ENCODE data around the gene SLC1A7.

Gene SLC1A7

DNA sequence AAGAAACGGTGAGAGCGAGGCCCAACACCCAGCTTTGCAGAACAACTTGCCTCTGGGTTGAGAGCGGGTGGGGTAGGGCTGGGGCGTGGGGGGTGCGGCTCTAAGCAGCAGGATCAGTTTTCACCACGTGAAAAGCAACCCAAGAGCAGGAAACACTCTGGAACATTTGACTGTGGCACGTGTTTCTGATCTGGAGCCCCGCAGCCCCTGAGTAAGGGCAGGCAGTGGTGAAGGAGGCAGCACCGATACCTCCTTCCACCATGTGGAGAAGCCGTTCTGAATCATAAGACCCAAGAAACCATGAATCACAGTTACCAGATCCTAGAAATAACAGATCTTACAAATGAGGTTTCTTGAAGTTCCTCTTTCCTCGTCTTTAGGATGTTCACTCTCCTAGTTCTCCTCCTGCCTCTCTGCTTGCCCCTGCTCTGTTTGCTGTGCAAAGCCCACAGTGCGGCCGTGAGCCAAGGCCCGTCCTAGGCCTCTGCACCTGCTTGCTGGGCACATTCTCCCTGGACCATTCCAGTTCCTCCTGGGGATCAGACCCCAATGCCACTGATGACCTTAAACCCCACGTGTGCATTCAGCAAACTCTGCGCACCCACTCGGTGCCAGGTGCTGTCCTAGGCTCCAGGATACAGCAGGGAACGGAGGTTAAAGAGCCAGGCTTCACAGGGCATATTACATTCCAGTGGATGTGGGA lies 31.9 kb downstream of the SLC1A7 start:
- no peaks in the 10 kb centered on the region for H3K27me3 ChIP-seq
- H3K36me3 ChIP-seq: no peaks in the 10 kb centered on the region
- H3K4me3 ChIP-seq: peak overlapping the region in 1 of 10 experiments; percentile 1; a peak in 1 of 20 replicates
- peaks cover 0 to 35% (median 21%) of the 10 kb centered on the region in 10 experiments; a peak in 15 of 20 replicates for H3K4me1 ChIP-seq
- H3K27ac ChIP-seq: peak overlapping the region in 7 of 11 experiments; percentile 21 to 83 (median 61); a peak in 13 of 22 replicates
- peaks cover 0 to 9% (median 0%) of the 10 kb centered on the region in 11 experiments; a peak in 5 of 22 replicates for H3K9me3 ChIP-seq (replicated peaks in 1 of 11)
- peak overlapping the region in 4 of 11 experiments; percentile 32 to 65 (median 44); a peak in 6 of 22 replicates for H3K9ac ChIP-seq
- H3K4me2 ChIP-seq: peak overlapping the region in 9 of 11 experiments; percentile 10 to 91 (median 74); a peak in 14 of 22 replicates
- no peaks in the 10 kb centered on the region for H4K20me1 ChIP-seq
- no peak for TF ChIP-seq Cebpa-rat (IDR thresholded peaks at IDR 0.05)

DNA sequence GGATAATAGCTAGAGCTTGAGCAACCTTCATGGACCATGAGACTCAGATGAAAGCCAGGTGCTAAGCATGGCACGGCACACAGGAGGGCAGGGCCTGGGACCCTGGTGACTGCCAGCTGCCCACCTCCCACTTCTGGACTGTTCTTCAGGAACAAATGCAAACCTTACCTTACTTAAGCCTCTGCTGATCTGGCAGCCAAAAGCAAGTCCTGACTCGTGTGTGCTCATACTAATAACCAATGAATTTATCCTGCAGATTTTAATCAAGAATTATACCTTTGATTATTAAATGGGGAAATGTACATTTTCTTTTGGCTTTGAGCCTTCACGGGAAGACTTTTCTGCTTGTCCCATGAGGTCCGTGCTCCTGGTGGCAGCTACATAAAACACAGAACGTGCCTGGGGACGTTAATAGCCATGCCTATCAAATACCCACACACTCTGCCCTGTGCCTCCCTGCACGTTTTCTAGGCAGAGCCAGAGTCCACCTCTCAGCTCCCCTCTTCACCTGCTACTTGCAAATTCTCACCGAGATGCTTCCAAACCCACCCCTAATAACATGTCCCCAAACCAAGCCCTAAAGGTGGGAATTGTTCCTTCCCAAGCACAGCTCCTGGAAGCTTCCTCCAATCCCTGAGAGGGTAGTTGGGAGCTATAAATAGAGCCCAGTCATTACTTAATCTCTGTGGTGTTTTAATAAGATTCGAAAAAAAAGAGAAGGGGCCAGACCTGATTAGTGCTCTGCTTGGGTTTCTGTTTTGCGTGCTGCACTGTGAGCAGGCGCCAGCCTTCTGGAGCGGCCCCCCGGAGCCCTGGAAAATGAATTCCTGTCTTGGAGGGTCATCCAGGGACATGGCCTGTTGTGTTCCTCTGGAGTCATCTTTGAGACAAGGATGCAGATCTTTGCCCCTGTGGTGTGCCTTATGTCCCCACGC lies 33.5 kb downstream of the SLC1A7 start:
- Histone ChIP-seq H3K36me3 (no peaks in the 10 kb centered on the region), H3K27ac (peak overlapping the region in 3 of 11 experiments; percentile 60 to 83 (median 76); a peak in 3 of 22 replicates), H3K4me1 (peaks cover 0 to 35% (median 21%) of the 10 kb centered on the region in 10 experiments; a peak in 15 of 20 replicates), H4K20me1 (no peaks in the 10 kb centered on the region), H3K4me2 (peak overlapping the region in 4 of 11 experiments; percentile 65 to 91 (median 83); a peak in 8 of 22 replicates), H3K4me3 (no peak overlapping the region), H3K27me3 (no peaks in the 10 kb centered on the region), H3K9me3 (replicated peaks in 1 of 11) (peaks cover 0 to 9% (median 0%) of the 10 kb centered on the region in 11 experiments; a peak in 5 of 22 replicates), H3K9ac (no peak overlapping the region)
- TF ChIP-seq Cebpa-rat (IDR thresholded peaks at IDR 0.05): no peak

DNA sequence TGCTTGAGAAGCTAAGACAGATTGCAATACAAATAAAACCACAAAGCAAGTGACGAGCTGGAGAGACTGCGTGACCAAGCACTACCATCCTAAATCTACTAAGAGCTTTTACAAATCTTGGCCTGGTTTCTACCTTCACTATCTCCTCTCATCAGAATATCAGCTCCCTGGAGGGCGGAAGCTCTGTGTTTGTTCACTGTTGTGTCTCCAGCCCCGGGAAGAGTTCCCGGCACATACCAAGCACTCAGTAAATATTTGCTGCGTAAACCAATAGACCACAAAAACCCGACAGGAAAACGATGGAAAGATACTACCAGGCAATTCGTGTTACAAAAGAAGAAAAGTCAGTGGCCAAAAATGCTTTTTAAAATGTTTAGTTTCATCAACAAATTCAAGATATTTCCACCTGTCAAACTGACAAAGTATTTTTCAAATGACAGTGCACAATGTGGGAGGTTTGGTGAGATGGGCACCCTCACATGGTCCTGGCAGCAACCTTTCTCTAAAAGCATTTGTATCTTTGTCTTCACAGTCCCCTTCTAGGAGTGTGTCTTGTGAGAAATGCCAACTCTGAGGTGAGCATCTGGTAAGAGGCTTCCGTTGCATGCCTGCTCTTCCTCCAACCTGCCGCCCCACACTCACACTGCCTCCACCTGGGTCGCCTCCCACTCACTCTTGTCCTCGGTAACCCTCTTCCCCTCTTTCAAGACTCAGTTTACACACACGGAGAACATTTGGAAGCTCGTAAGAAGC lies 34.7 kb downstream of the SLC1A7 start:
- Histone ChIP-seq H3K4me3 (no peak overlapping the region), H3K4me2 (no peak overlapping the region), H3K9me3 (replicated peaks in 1 of 11) (peaks cover 0 to 8% (median under 1%) of the 10 kb centered on the region in 11 experiments; a peak in 6 of 22 replicates), H3K27me3 (no peaks in the 10 kb centered on the region), H3K4me1 (peaks cover 0 to 35% (median 21%) of the 10 kb centered on the region in 10 experiments; a peak in 15 of 20 replicates), H3K36me3 (no peaks in the 10 kb centered on the region), H3K9ac (no peak overlapping the region), H4K20me1 (no peaks in the 10 kb centered on the region), H3K27ac (no peak overlapping the region)
- TF ChIP-seq Cebpa-rat (IDR thresholded peaks at IDR 0.05): no peak

DNA sequence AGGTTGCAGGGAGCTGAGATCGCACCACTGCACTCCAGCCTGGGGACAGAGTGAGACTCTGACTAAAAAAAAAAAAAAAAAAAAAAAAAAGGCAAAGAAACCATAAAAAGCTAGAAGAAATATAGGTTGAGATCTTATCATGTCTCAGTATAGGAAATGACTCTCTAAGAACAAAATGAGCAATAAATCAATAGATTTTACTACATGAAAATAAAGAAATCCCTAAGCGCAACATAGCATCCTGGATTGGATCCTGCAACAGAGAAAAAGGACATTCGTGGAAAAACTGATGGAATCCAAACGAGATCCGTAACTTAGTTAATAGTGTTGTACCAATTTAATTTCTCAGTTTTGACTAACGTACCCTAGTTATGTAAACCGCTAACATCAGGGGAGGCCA lies 35.3 kb downstream of the SLC1A7 start:
- Histone ChIP-seq H4K20me1 (no peaks in the 10 kb centered on the region), H3K4me2 (no peak overlapping the region)

DNA sequence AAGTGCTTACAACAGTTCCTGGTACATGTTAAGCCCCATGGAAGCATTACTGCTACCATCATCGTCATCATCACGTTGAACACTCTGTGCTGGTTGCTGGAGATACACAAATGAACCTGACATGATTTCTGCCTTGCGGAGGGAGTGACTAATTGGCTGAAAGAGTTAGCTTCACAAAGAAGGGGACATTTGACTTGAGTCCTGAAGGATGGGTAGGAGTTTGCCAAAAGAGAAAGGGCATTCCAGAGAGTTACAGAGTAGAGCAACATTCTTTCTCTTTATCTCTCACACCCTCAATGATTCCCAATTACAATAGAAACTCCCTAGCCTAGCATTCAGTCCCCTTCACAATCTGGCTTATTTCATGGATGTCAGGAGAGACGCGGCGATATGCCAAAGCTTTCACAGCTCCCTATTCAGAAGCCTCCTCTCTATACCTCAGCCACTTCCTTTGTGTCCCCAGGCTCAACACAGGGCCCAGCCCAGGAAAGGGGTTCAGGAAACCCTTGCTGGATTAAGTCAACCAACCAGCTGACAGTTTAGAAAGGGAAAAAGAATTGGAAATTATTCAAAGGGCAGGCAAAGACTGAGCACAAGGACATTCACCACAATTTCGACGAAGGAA lies 38.0 kb downstream of the SLC1A7 start:
- TF ChIP-seq Cebpa-rat (IDR thresholded peaks at IDR 0.05): no peak

More for the DNA sequence above, 35.3 kb downstream of the SLC1A7 start:
- no peak overlapping the region for H3K4me3 ChIP-seq
- no peak overlapping the region for H3K27ac ChIP-seq
- no peak overlapping the region for H3K9ac ChIP-seq
- no peaks in the 10 kb centered on the region for H3K36me3 ChIP-seq
- TF ChIP-seq Cebpa-rat (IDR thresholded peaks at IDR 0.05): no peak
- H3K27me3 ChIP-seq: no peaks in the 10 kb centered on the region
- H3K4me1 ChIP-seq: peaks cover 0 to 33% (median 21%) of the 10 kb centered on the region in 10 experiments; a peak in 15 of 20 replicates
- H3K9me3 ChIP-seq (replicated peaks in 1 of 11): peaks cover under 1 to 7% (median 6%) of the 10 kb centered on the region in 11 experiments; a peak in 19 of 22 replicates

DNA sequence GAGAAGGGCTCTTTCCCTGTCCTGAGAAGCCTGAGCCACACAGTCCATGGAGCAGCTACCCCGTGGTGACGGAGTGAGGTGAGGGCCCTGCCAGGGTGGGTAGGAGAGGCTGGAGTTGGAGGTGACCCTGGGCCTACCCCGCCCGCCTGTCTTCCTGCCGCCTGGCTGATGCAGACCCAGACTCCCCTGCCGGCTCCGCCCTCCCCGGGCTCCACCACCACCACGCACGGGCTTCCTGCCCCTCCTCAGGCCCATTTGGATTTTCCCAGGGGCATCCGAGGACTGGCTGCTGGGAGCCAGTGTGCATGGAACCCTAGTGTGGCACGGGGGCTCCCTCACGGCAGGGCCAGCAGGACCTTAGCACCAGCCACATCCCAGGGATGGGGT lies 47.9 kb downstream of the SLC1A7 start:
- no peak overlapping the region for H3K27ac ChIP-seq
- H4K20me1 ChIP-seq: no peaks in the 10 kb centered on the region
- TF ChIP-seq Cebpa-rat (IDR thresholded peaks at IDR 0.05): no peak
- no peaks in the 10 kb centered on the region for H3K36me3 ChIP-seq
- no peaks in the 10 kb centered on the region for H3K27me3 ChIP-seq
- H3K9me3 ChIP-seq (replicated peaks in 1 of 11): peaks cover 44 to 49% (median 46%) of the 10 kb centered on the region in 11 experiments
- H3K4me1 ChIP-seq: peaks cover 0 to 18% (median 14%) of the 10 kb centered on the region in 10 experiments; a peak in 14 of 20 replicates
- no peak overlapping the region for H3K4me3 ChIP-seq
- H3K9ac ChIP-seq: no peak overlapping the region
- no peak overlapping the region for H3K4me2 ChIP-seq

More for the DNA sequence above, 38.0 kb downstream of the SLC1A7 start:
- peaks cover 26 to 34% (median 32%) of the 10 kb centered on the region in 11 experiments for H3K9me3 ChIP-seq (replicated peaks in 1 of 11)
- no peak overlapping the region for H3K4me3 ChIP-seq
- H3K4me2 ChIP-seq: no peak overlapping the region
- H3K27me3 ChIP-seq: no peaks in the 10 kb centered on the region
- no peaks in the 10 kb centered on the region for H3K36me3 ChIP-seq
- no peak overlapping the region for H3K9ac ChIP-seq
- no peak overlapping the region for H3K27ac ChIP-seq
- no peaks in the 10 kb centered on the region for H4K20me1 ChIP-seq
- H3K4me1 ChIP-seq: peaks cover 0 to 7% (median under 1%) of the 10 kb centered on the region in 10 experiments; a peak in 8 of 20 replicates

DNA sequence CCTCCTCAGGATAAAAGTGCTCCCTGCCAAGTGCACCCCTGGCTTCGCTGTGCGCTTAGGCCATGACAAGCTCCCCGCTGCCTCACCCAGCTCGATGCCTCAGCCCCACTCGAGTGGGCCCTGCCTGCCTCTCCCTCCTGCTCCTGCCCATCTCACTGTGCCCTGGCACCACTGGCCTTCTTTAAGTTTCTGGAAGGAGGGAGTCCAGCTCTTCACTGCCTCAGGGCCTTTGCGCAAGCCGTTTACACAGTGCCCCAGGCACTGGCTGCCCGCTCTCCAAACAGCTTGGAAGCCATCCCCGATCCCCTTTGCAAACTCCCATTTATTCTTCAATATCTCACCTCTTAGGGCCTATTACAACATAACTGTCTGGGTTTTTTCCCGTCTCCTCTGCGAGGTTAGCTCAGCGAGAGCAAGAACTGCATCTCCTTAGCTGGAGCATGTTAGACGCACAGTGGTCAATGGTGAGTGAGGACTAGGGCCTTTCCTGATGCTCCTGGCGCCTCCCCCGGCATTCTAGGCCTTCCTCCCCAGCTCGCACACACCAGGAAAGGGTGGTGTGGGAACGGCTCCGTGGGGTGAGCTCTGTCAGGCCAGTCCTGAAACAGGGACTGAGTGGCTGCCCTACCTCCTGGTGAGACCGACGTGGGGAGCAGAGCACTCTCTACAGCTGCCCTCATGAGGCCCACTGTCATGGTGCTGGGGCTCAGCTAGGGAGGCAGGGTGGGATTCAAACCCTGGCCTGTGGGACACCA lies 48.5 kb downstream of the SLC1A7 start:
- no peak for TF ChIP-seq Cebpa-rat (IDR thresholded peaks at IDR 0.05)
- Histone ChIP-seq H3K4me1 (peaks cover 0 to 18% (median 14%) of the 10 kb centered on the region in 10 experiments; a peak in 14 of 20 replicates), H3K36me3 (no peaks in the 10 kb centered on the region), H4K20me1 (no peaks in the 10 kb centered on the region), H3K9ac (no peak overlapping the region), H3K4me2 (no peak overlapping the region), H3K4me3 (no peak overlapping the region), H3K27ac (no peak overlapping the region; a peak in 1 of 22 replicates), H3K27me3 (no peaks in the 10 kb centered on the region), H3K9me3 (replicated peaks in 1 of 11) (peaks cover 39 to 44% (median 40%) of the 10 kb centered on the region in 11 experiments)
